GM23248 (cell line): Measurements from ENCODE around the gene SYCE1.

Experiments
- EZH2 ChIP-seq: fragments of 200-600 bp; sonication (generic); IDR thresholded peaks from 2 replicates; pipeline ENCODE4 v1.6.1; 2018; ENCODE audit warnings: antibody characterized with exemption, mild to moderate bottlenecking; ENCODE audit not compliant: insufficient read depth, poor library complexity, severe bottlenecking
- EZH2phosphoT487 ChIP-seq: fragments of 200-600 bp; sonication (generic); IDR thresholded peaks from 2 replicates; pipeline ENCODE4 v1.6.1; 2018; ENCODE audit warnings: antibody characterized with exemption, moderate library complexity, mild to moderate bottlenecking, low read depth; ENCODE audit not compliant: insufficient read depth

DNA sequence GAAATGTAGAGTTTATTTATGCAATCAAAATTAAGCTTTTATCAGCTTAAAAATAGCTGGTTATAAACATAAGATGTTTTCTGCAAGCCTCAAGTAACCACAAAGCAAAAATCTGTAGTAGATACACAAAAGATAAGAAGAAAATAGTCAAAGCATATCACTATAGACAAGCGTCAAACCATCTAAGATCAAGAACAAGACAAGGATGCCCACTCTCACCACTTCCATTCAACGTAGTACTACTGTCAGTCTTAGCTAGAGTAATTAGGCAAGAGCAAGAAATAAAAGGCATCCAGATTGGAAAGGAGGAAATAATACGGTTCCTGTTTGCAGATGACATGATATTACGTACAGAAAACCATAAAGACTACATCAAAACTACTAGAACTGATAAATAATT, 55.7 kb downstream of the SYCE1 start:
- TF ChIP-seq EZH2phosphoT487 (no peak), EZH2 (no peak)
